ENCODE results near the gene FBN1.

FBN1 gene

DNA sequence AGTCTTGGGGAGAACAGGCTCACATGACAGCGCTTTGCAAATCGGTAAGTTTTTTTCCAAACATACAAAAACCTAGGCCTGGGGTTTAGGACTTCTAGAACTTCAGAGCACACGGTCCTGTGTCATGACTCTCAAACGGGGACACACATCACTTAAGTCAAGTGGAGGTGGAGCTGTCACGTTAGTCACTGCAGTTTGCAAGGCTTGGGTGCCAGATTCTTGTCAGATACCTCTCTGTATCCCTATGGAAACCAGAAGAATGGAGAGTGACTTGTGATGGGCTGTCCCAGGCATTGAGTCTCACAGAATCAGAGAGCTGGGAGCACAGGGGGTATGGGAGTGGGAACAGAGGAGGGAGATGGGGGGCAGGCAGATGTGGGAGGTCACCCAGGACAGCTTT is 249.5 kb downstream of the FBN1 start:
- no peak for DNase-seq (ENCODE audit: low spot score)

DNA sequence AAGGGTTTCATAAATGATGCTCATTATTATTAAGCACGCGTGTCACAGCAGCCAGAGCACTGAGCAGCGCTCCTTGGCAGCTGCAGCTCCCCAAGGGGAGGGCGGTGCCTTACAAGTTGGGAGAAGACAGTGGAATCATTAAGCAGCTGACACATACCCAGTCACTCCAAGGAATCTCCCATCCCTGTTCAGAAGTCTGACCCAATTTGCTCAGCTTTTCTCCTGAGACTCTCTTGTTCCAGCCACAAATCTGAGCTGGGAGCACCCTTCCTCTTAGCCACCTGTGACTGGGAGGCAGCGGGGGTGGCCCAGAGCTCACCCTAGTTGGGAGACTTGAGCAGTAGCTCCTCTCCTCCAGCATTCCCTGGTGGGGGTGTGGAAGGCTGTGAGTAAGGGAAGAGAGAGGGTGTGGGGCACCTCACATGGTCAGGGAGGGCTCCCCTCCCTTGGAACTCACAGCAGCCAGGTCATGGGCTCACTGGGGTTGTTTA is 249.9 kb downstream of the FBN1 start:
- DNase-seq (ENCODE audit: low spot score) = no peak

DNA sequence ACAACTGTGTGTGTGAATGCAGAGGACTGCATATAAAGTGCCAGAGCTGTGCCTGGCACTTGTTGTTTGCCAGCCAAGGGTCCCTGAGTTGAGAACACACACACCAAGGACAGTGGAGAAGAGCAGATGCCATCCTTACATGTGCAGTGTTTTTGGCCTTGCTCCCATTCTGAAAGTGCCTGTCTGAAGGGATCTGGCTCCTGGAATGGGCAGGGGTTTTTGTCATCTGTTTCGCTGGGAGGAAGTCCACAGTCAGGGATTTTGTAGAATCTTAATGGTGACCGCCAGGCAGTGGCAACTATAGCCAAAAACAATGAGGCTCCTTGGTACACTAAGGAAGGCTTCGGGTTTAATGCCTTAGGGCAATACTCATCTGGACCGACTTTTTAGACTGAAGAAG is 250.5 kb downstream of the FBN1 start:
- no peak for DNase-seq (ENCODE audit: low spot score)

DNA sequence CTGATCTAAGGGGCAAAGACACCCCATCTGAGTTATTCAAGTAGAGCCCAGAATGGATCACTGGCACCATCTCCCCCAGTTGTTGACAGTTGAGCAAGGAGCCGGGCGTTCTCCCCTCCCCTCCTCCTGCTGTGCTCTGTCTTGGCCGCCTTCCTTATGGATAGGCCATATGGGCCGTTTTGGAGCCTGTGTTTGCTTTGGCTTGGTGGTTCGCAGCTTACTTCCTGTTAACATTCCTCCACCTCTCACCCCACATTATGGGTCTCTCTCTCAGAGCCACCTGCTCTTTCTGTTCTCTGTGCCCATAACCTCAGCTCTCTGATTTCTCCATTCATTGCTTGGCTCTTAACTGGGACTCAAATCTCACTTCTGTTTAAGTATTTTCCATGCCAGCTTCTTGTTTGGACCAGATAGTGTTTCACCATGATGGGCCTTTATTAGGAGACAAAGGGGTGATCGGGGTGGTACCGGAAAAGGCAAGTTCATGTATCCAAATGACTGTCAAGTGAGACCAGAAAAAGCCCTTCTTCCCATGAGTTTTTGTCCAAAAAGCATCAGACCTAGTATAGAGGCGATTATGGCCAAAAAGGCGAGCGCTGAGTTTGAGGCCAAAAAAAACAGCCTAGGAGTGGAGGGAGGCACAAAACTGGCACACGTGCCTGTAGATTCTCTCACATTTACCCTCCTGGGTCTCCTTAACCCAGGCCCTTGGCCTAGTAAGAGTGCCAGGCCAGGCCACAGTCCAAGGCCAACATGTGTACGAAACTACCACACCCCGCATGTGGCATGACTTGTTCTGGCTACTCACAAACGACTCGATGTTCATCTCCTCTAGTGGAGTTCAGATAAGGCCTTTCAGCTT is 251.6 kb downstream of the FBN1 start:
- no peak for DNase-seq (ENCODE audit: low spot score)

DNA sequence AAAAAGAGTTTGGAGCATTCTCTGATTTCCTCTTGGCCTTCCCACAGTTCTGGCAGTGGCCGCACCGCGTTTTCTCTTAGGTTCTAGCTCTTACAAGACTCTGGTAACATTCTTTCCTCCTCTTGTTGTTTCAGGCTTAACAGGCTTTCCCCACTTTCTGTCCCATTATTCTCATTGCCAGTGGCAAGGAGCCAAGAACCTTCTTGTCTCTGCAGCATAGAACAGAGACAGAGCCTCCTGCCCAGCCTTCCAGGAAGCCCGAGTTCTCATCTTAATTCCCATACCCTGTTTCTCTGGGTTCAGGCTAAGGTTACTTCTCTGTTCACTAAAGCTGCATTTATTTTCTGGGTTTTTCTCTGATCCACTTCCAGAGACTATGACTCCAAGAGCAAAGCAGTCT is 253.2 kb downstream of the FBN1 start:
- DNase-seq (ENCODE audit: low spot score) = no peak

DNA sequence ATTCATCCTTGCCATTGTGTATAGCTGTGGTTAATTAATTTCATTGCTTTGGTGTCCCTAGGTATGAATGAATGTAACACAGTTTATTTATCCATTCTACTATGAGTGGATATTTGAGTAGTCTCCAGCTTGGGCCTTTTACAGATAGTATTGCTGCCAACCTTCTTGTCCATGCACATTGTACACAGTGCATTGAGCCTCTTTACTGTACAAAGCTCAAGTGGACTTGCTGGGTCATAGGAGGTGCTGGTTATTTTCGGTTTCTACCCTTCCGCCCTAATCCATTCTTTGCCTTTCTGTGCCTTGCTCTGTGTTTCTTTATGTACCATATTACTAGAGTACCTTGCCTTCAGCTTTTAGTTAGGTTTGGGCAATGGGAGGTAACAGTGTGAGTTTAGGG is 253.6 kb downstream of the FBN1 start:
- no peak for DNase-seq (ENCODE audit: low spot score)

DNA sequence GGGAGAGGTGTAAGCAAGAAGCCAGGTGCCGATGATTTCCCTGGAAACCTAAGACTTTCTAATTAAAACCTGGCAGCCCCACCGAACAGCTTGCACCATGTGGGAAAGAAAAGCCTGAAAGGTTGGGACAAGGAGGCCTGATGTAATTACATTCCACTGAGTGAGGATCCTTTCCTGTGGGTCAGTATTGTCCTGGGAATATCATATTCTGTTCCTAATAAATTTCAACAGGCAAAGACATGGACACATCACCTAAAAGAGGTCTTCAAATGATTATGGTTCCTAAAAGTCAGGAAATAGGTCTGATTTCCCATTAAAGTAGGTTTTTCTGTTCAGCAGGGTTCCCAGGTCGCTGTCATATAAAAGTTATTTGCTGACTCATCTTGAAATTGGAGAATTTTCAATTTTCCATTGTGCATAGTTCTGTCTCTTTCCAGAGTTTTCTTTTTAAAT is 255.8 kb downstream of the FBN1 start:
- DNase-seq (ENCODE audit: low spot score) = no peak

DNA sequence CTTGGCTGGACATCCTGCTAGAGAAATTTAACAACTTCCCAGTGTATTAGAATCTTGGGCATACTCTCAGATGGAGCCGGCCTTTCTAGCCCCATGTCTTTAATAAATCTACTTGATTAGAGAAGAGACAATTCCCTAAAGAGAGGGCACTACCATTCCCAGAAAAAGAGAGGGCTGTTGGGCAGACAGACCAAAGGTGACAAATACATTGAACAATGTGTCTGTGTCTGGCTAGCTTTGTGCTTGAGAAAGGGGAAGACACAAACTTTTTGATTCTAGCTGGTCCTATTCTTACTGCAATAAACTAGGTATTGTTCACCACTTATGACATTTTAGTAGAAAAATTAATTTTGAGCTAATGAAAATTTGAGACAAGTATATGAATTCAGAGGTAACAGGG is 256.6 kb downstream of the FBN1 start:
- no peak for DNase-seq (ENCODE audit: low spot score)

DNA sequence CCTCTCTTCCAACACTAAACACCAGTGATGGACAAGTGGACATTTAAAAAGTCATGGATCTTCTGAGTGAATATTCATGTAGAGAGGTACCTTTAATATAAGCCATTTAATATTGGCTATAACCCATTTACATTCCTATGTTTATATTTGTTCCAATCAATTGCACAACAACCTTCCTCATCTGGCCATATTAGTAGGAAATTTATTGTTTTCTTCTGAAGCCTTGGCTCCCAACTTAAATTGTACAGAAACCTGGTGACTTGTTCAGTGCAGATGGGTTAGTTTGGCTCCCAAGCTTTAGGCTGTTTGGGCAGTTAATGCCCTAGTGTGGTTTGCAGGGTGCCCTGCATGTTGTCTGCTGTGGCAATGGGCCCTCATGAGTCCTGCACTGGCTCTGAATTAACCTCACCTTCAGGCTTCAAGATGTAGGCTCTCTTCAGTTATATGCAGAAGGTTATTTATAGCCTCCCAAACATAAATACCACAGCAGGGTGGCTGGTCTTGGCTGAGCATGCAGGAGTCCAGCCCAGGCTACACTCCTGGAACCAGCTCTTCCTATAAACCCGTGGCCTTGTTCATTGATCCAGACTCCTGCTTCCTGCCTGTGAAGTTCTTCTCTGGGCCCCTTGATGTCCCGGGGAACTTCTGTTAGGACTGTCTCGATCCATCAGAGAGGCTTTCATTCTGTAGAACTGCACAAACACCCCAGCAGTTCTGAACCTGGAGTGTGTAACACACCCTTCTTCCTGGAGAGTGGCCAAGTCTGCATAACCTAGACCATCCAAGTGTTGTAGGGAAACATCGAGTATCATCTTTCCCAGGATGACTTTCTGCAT is 257.3 kb downstream of the FBN1 start:
- no peak for DNase-seq (ENCODE audit: low spot score)

DNA sequence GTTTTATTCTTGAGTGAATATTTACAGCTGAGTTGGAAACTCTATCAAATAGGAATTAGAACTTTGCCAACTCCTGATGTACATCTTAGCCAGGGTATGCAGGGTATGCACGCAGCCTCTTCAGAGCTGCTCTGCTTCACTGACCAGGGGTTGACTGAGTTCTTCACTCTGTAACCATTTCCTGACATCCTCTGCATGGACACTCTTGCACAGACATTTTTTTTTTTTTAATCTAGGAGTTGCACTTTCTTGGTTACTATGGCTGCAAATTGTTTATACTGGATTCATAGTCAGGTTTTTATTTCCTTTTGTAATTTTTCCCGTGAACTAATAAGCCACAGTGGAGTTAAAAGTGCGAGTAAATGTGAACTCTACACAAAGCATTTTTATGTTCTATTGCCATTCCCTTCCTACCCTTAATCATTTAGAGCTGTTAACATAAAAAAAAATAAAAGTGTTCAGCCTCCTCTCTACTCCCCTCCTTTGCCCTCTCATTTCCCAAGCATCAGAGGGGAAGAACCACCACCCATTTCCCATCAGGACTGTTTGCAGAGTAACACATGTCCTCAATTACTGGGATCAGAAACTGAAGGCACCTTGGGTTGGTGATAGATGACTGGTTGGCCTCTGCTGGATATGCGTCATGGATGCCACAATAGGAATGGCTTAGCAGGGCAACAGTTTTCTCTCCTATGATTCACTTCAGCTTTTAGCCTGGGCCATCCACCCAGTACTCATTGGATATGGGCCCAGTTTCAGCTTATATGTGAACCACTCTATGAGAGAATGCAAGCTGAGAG is 260.3 kb downstream of the FBN1 start:
- DNase-seq (ENCODE audit: low spot score) = no peak

DNA sequence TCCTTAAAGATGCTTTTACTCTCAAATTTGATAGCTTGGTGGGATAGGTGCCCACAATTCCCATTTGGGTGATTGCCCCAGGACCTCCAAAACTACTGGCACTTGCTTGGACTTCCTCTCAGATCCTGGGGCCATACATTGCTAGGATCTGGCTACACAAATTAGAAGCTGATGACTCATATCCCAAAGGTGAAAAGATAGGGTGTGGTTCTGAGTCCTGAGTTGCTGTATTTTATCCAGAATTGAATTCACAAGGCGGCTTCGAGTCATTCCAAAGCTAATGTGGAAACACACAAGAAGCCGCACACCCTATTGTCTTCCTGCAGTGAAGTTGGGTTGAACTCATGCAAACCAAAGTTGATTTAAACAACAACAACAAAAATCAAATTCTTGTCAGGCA is 260.9 kb downstream of the FBN1 start:
- DNase-seq (ENCODE audit: low spot score) = no peak

DNA sequence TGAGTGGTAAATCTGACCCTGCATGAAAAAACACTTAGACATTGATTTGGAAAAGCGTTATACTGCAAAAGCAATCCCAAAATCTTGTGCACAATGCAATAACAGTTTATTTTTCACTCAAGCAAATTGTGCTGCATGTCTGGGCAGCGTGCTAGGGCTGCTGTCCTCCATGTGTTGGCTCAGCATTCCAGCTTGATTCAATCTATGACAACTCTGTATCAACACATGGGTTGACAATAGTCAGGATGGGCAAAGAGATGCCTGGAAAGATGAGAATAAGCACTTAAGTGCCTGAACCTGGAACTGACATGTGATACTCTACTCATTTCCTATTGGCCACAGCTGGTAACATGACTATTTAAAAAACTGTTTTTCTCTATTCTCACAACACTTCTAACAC is 262.5 kb downstream of the FBN1 start:
- DNase-seq (ENCODE audit: low spot score) = no peak

DNA sequence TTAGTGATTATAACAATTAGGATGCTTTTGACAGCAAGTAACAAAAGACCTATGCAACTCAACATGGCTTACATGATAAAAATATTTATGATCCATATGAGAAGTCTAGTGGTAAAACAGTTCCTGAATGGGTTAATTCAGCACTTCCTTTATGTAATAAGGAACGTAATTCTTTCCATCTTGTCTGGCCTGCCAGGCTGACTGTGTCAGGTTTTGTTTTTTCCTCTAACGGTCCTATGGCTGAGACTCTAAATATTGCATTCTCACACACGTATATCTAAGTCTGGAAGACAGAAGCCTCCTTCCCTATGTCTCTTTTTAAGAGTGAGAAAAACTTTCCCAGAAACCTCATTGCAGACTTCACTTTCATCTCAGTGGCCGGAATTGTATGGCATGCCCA is 263.6 kb downstream of the FBN1 start:
- no peak for DNase-seq (ENCODE audit: low spot score)

DNA sequence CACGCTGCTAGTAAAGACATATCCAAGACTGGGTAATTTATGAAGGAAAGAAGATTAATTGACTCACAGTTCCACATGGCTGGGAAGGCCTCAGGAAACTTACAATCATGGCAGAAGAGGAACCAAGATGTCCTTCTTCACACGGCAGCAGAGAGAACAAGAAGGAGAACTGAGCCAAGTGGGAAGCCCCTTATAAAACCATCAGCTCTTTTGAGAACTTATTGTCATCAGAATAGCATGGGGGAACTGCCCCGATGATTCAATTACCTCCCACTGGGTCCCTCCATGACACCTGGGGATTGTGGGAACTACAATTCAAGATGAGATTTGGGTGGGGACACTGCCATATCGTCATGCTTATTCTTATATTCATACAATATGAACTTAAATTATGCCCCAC is 265.3 kb downstream of the FBN1 start:
- no peak for DNase-seq (ENCODE audit: low spot score)

DNA sequence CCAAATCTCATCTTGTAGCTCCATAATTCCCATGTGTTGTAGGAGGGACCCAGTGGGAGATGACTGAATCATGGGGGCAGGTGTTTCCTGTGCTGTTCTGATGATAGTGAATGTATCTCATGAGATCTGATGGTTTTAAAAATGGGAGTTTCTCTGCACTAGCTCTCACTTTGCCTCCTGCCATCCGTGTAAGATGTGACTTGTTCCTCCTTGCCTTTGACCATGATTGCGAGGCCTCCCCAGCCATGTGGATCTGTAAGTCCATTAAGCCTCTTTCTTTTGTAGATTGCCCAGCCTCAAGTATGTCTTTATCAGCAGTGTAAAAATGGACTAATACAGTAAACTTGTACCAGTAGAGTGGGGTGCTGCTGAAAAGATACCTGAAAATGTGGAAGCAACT is 269.7 kb downstream of the FBN1 start:
- no peak for DNase-seq (ENCODE audit: low spot score)

DNA sequence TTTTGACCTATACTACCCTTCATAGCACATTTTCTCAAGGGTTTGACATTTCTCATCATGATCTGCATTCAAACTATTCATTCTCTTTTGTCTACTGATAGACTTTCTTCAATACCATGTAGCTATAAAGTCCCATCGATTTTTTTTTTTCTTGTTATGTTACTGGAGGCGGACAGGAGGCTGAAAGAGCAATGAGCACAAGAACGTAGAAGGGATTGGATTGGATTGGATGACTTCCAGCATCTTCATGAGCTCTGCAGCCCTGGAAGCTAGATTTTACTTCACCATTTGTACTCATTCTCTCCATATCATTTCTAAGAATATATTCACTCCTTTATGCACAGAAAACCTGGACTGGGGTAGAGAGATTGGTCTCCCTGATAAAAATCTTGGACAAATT is 271.0 kb downstream of the FBN1 start:
- DNase-seq (ENCODE audit: low spot score) = no peak

DNA sequence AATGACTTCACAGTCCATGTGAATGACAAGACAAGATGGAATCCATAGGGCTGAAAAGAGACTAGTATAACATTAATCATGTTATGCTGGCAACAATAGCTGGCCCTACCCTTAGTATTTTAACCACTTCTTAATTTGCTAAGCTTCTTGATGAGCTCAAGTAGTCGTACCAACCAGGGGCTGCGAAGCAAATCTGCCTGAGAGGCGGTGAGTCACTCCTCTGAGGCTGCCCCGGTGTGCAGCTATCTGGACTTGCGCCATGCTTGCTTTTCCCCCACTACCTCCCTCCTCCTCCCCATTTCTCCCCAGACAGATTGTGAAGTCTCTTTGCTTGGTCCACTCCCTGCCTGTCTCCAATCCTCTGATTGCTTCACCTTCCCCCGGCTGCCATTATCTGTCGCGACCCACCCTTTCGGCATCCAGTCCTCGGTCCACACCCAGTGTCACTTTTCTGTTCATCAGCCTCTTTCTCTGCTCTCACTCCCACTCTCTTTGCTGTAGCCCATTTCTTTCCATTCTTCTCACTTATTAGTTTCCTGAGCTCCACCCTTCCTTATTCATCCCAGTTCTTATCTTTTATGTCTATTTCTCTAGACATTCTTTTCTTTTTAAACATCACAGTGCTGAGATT is 271.6 kb downstream of the FBN1 start:
- DNase-seq (ENCODE audit: low spot score) = no peak

DNA sequence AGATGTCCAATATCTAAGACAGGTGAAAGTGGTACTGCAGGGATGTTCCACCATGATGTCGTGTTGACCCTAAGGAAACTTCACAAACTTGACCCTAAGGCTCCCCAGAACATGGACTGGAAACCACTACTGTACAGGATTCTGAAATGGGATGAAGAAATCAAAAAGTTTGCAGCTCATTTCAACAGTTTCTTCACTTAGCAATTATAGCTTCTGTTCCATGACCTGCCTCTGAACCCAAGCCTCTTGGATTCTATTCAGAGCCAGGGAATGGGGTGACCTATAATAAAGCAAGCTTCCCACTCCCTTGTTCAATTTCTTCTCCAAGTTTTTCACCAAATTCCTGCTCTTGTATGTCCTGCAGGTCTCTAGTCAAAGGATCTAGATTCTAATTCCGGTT is 273.5 kb downstream of the FBN1 start:
- no peak for DNase-seq (ENCODE audit: low spot score)

DNA sequence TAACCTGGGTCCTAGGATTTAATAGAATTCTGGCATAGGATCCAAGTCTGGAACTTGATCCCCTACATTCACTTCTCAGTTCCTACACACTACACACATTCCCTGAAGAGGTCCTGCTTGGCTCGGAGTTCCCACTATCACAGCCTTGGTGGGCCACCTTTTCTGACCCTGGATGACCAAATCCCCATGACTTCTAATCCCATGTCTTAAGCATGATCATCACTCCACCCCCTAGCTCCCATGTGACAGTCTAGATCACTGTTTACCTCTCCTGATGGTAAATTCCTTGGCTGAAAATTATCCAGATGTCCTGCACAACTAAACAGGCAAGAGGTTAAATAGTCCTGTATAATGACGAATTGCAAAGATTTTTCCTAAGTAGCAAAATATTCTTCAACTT is 274.0 kb downstream of the FBN1 start:
- no peak for DNase-seq (ENCODE audit: low spot score)

DNA sequence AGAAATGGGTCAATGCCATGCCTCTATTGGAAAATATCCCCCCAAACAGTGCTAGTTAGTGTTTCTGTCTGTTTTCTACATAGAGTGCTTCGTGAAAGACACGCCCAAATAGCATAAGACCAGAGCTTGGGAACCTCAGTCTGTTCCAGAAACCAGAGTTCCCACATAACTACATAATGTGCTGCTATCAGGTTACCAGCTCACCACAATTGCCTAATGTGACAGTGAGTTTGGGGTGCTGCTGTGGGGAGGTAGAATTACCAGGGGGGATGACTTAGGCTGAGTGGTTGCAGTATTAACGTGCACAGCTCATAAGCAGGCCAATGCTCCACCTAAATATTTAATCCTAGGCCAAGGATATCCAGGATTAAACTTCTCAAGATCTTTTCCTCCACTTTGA is 275.0 kb downstream of the FBN1 start:
- DNase-seq (ENCODE audit: low spot score) = no peak

DNA sequence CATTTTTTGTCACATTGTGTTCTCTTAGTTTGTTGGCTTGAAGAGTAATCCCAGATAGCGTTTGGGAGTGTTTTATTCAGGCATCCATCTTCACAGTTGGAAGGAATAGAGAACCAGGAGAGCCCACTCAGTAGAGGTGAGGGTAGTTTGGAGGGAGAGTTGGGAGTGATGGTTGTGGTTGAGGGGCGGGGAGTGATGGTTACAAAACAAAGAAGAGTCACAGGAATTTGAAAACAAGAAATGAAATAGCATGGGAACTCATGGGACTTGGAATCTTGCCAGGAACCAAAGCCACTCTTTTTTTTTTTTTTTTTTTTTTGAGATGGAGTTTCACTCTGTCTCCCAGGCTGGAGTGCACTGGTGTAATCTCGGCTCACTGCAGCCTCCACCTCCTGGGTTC is 278.0 kb downstream of the FBN1 start:
- no peak for DNase-seq (ENCODE audit: low spot score)
